GM10266 (cell line): ENCODE data around the gene CEP97.

Source experiments
- DNase-seq: peaks from one replicate; pipeline ENCODE4 v3.0.0; 2012; ENCODE audit errors: extremely low spot score
- TF ChIP-seq, protein P1 (sequence below): IDR thresholded peaks from 2 replicates; pipeline ENCODE4 v1.5.1; 2012; ENCODE audit warnings: mild to moderate bottlenecking, low read depth; ENCODE audit not compliant: control insufficient read depth, insufficient read depth; ENCODE audit errors: missing control alignments

CEP97 gene

DNA sequence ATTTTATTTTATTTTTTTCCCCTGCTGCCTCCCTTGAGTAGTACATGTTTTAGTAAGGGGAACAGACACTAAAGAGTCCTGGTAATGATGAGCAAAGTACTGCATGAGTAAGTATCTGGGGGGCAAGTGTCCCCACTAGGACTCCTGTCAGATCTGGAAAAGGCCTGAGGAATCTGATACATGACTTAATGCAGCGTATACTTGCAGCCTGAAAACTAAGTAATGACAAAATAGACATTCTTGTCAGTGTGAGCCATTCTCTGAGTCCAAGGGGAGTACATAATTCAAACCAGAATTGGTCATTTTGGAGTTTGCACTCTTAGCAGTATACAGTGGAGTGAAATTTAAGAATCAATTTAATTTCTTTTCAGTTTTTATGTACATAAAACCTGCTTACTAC is 82.1 kb downstream of the CEP97 start:
- TF ChIP-seq, protein P1, sequence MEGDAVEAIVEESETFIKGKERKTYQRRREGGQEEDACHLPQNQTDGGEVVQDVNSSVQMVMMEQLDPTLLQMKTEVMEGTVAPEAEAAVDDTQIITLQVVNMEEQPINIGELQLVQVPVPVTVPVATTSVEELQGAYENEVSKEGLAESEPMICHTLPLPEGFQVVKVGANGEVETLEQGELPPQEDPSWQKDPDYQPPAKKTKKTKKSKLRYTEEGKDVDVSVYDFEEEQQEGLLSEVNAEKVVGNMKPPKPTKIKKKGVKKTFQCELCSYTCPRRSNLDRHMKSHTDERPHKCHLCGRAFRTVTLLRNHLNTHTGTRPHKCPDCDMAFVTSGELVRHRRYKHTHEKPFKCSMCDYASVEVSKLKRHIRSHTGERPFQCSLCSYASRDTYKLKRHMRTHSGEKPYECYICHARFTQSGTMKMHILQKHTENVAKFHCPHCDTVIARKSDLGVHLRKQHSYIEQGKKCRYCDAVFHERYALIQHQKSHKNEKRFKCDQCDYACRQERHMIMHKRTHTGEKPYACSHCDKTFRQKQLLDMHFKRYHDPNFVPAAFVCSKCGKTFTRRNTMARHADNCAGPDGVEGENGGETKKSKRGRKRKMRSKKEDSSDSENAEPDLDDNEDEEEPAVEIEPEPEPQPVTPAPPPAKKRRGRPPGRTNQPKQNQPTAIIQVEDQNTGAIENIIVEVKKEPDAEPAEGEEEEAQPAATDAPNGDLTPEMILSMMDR: no peak
- DNase-seq: no peak

GRCh38 chr3:101807888-101808287 is 83.5 kb downstream of the CEP97 start:
- no peak for DNase-seq
- TF ChIP-seq, protein P1: no peak

GRCh38 chr3:101809178-101810021 is 85.0 kb downstream of the CEP97 start:
- peak; percentile 25 for DNase-seq
- TF ChIP-seq, protein P1: peak; percentile 66

DNA sequence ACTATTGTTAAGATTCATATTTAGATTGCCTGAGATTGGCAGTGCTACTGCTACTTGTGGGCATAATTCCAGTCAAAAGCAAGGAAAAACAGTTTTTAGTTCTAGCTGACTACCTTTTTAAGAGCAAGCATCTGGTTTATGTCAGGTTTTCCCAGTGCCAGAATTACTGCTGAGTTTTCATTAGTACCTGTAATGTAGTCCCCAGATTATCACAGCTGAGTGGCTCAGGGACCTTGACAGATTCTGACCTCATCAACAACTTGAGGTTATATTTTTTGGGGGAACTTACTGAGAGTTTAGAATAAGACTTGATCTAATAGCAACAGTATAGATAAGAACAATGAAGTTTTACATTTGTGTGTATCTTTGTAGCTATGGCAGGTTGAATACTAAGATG is 85.6 kb downstream of the CEP97 start:
- no peak for DNase-seq
- TF ChIP-seq, protein P1: no peak

GRCh38 chr3:101811875-101812274 is 87.5 kb downstream of the CEP97 start:
- TF ChIP-seq, protein P1: no peak
- no peak for DNase-seq

- no peak for DNase-seq
- TF ChIP-seq, protein P1: no peak
Measured at GRCh38 chr3:101812895-101813294, 88.5 kb downstream of the CEP97 start.

- no peak for DNase-seq
- TF ChIP-seq, protein P1: peak; percentile 54
Measured at GRCh38 chr3:101813817-101814440, 89.5 kb downstream of the CEP97 start.
